Midbrain (tissue), 1 donor: Measurements from ENCODE around the gene NR5A1.

Source experiments
- DNase-seq: peaks from one replicate; lab custom pipeline; 2025; lab: John Stamatoyannopoulos, UW

Gene NR5A1

GRCh38 chr9:124480621-124480981 lies 26.6 kb downstream of the NR5A1 start:
- DNase-seq = no peak

GRCh38 chr9:124479947-124480620 lies 27.1 kb downstream of the NR5A1 start:
- no peak for DNase-seq

- DNase-seq = no peak
Observed at GRCh38 chr9:124479371-124479770, 27.8 kb downstream of the NR5A1 start.

- DNase-seq = no peak
Observed at GRCh38 chr9:124478354-124478753, 28.8 kb downstream of the NR5A1 start.

GRCh38 chr9:124477648-124478285 lies 29.4 kb downstream of the NR5A1 start:
- DNase-seq = no peak

GRCh38 chr9:124477211-124477647 lies 30.0 kb downstream of the NR5A1 start:
- no peak for DNase-seq

- DNase-seq = no peak
Observed at GRCh38 chr9:124475868-124476690, 31.1 kb downstream of the NR5A1 start.

- no peak for DNase-seq
Observed at GRCh38 chr9:124475158-124475867, 31.9 kb downstream of the NR5A1 start.

- DNase-seq = no peak
Observed at GRCh38 chr9:124474151-124474550, 33.0 kb downstream of the NR5A1 start.

GRCh38 chr9:124473310-124473709 lies 33.9 kb downstream of the NR5A1 start:
- DNase-seq = no peak

GRCh38 chr9:124472770-124473169 lies 34.4 kb downstream of the NR5A1 start:
- no peak for DNase-seq

- no peak for DNase-seq
Observed at GRCh38 chr9:124471761-124472160, 35.4 kb downstream of the NR5A1 start.

- DNase-seq = no peak
Observed at GRCh38 chr9:124470726-124471125, 36.5 kb downstream of the NR5A1 start.

- DNase-seq = no peak
Observed at GRCh38 chr9:124470306-124470705, 36.9 kb downstream of the NR5A1 start.

- DNase-seq = no peak
Observed at GRCh38 chr9:124469011-124469832, 38.0 kb downstream of the NR5A1 start.

- no peak for DNase-seq
Observed at GRCh38 chr9:124468061-124468740, 39.0 kb downstream of the NR5A1 start.

GRCh38 chr9:124467410-124468060 lies 39.7 kb downstream of the NR5A1 start:
- DNase-seq = no peak

- DNase-seq = no peak
Observed at GRCh38 chr9:124465736-124466135, 41.5 kb downstream of the NR5A1 start.

GRCh38 chr9:124462739-124463138 lies 44.5 kb downstream of the NR5A1 start:
- no peak for DNase-seq

- no peak for DNase-seq
Observed at GRCh38 chr9:124458441-124458840, 48.8 kb downstream of the NR5A1 start.
